IgD-negative memory B cell (primary cell): ENCODE data around the gene PIK3R2. TPM values are rescaled to one million over a fixed set of nuclear protein-coding genes. Genes with fewer than 3 reads are reported as not detected.

Experiments
- H3K27ac Mint-ChIP-seq, 3 donors: one replicate each; pipeline ENCODE4 v1.8.0; 2020 to 2022; ENCODE audit warnings: mild to moderate bottlenecking in 3 of 3, mixed read lengths in 3 of 3, moderate library complexity in 1 of 3
- H3K27me3 Mint-ChIP-seq: one replicate; pipeline ENCODE4 v1.8.0; 2021; ENCODE audit warnings: mixed read lengths
- H3K36me3 Mint-ChIP-seq: one replicate; pipeline ENCODE4 v1.8.0; 2020; ENCODE audit warnings: mild to moderate bottlenecking, mixed read lengths
- H3K4me1 Mint-ChIP-seq, 3 donors: one replicate each; pipeline ENCODE4 v1.8.0; 2020 to 2022; ENCODE audit warnings: mixed read lengths in 3 of 3, mild to moderate bottlenecking in 1 of 3
- H3K4me3 Mint-ChIP-seq, 4 donors: one replicate each; pipeline ENCODE4 v1.8.0; 2020 to 2022; ENCODE audit warnings: mild to moderate bottlenecking in 4 of 4, mixed read lengths in 4 of 4, moderate library complexity in 3 of 4
- H3K9me3 Mint-ChIP-seq, 3 donors: one replicate each; pipeline ENCODE4 v1.8.0; 2020 to 2021; ENCODE audit warnings: mixed read lengths in 3 of 3, mild to moderate bottlenecking in 1 of 3
- polyA plus RNA-seq: library from polyadenylated mRNA; unstranded; fragments of 300-500 nt; fragmentation: Illumina TruSeq; gene quantifications from one replicate; pipeline ENCODE4 v1.2.3, GENCODE V29; 2021

The PIK3R2 gene
- polyA plus RNA-seq, 1 donor from 2014 or later = 2.1 TPM

GRCh38 chr19:18192673-18193387, 39.9 kb downstream of the PIK3R2 start, which contains the start of gene MPV17L2:
MPV17L2 (plus strand) TSS chr19:18193218; CDS start chr19:18193282, 64 bp downstream.
- Mint-ChIP-seq H3K27me3 (no peaks in the 10 kb centered on the region), H3K9me3 (no peaks in the 10 kb centered on the region), H3K27ac (peak within 1 kb of the TSS; percentile 83 to 99 (median 93)), H3K4me1 (peaks cover 14 to 31% (median 25%) of the 10 kb centered on the region in 3 donors), H3K4me3 (peak within 1 kb of the TSS; percentile 85 to 94 (median 94)), H3K36me3 (no peaks in the 10 kb centered on the region)

- H3K27ac Mint-ChIP-seq = peak overlapping the region; percentile 83 to 99 (median 93)
- H3K4me3 Mint-ChIP-seq = peak overlapping the region; percentile 85 to 94 (median 94)
- no peaks in the 10 kb centered on the region for H3K9me3 Mint-ChIP-seq
- H3K27me3 Mint-ChIP-seq = no peaks in the 10 kb centered on the region
- peaks cover 14 to 31% (median 25%) of the 10 kb centered on the region in 3 donors for H3K4me1 Mint-ChIP-seq
- no peaks in the 10 kb centered on the region for H3K36me3 Mint-ChIP-seq
These were observed 40.6 kb downstream of the PIK3R2 start for GRCh38 chr19:18193388-18194180.

- no peaks in the 10 kb centered on the region for H3K9me3 Mint-ChIP-seq
These were observed 41.2 kb downstream of the PIK3R2 start for GRCh38 chr19:18194181-18194530.

GRCh38 chr19:18194554-18195238, 41.7 kb downstream of the PIK3R2 start:
- Mint-ChIP-seq H3K27ac (peak overlapping the region; percentile 6 to 83 (median 80)), H3K27me3 (no peaks in the 10 kb centered on the region), H3K4me1 (peaks cover 14 to 26% (median 23%) of the 10 kb centered on the region in 3 donors), H3K4me3 (peak overlapping the region; percentile 85 to 94 (median 94)), H3K9me3 (no peaks in the 10 kb centered on the region), H3K36me3 (no peaks in the 10 kb centered on the region)

More at GRCh38 chr19:18194181-18194530, 41.2 kb downstream of the PIK3R2 start:
- Mint-ChIP-seq H3K4me3 (peak overlapping the region; percentile 85 to 94 (median 94)), H3K4me1 (peaks cover 14 to 28% (median 23%) of the 10 kb centered on the region in 3 donors), H3K36me3 (no peaks in the 10 kb centered on the region), H3K27me3 (no peaks in the 10 kb centered on the region), H3K27ac (peak overlapping the region in 2 of 3 donors; percentile 6 to 83)

- H3K27ac Mint-ChIP-seq = peak overlapping the region in 2 of 3 donors; percentile 27 to 39
- no peaks in the 10 kb centered on the region for H3K36me3 Mint-ChIP-seq
- peak overlapping the region in 3 of 4 donors; percentile 35 to 68 (median 46) for H3K4me3 Mint-ChIP-seq
- no peaks in the 10 kb centered on the region for H3K27me3 Mint-ChIP-seq
- no peaks in the 10 kb centered on the region for H3K9me3 Mint-ChIP-seq
- H3K4me1 Mint-ChIP-seq = peaks cover 14 to 21% (median 20%) of the 10 kb centered on the region in 3 donors
These were observed 43.5 kb downstream of the PIK3R2 start for GRCh38 chr19:18196511-18196845.

GRCh38 chr19:18197306-18197705, 44.3 kb downstream of the PIK3R2 start:
- peaks cover 9 to 21% (median 17%) of the 10 kb centered on the region in 3 donors for H3K4me1 Mint-ChIP-seq
- H3K36me3 Mint-ChIP-seq = no peaks in the 10 kb centered on the region
- no peaks in the 10 kb centered on the region for H3K27me3 Mint-ChIP-seq
- H3K27ac Mint-ChIP-seq = peak overlapping the region in 1 of 3 donors; percentile 50
- H3K9me3 Mint-ChIP-seq = no peaks in the 10 kb centered on the region
- H3K4me3 Mint-ChIP-seq = no peak overlapping the region

- H3K4me1 Mint-ChIP-seq = peaks cover 13 to 24% (median 19%) of the 10 kb centered on the region in 3 donors
- no peaks in the 10 kb centered on the region for H3K27me3 Mint-ChIP-seq
- H3K36me3 Mint-ChIP-seq = no peaks in the 10 kb centered on the region
- no peaks in the 10 kb centered on the region for H3K9me3 Mint-ChIP-seq
- peak overlapping the region; percentile 56 to 76 (median 57) for H3K27ac Mint-ChIP-seq
- peak overlapping the region in 2 of 4 donors; percentile 59 to 74 for H3K4me3 Mint-ChIP-seq
These were observed 45.0 kb downstream of the PIK3R2 start for GRCh38 chr19:18197941-18198340.

- no peaks in the 10 kb centered on the region for H3K36me3 Mint-ChIP-seq
- no peaks in the 10 kb centered on the region for H3K27me3 Mint-ChIP-seq
- H3K9me3 Mint-ChIP-seq = no peaks in the 10 kb centered on the region
- H3K4me3 Mint-ChIP-seq = peak overlapping the region in 1 of 4 donors; percentile 59
- peak overlapping the region in 2 of 3 donors; percentile 56 to 57 for H3K27ac Mint-ChIP-seq
- peaks cover 13 to 22% (median 21%) of the 10 kb centered on the region in 3 donors for H3K4me1 Mint-ChIP-seq
These were observed 45.4 kb downstream of the PIK3R2 start for GRCh38 chr19:18198374-18198773.

GRCh38 chr19:18202397-18202777, 49.4 kb downstream of the PIK3R2 start:
- Mint-ChIP-seq H3K9me3 (no peaks in the 10 kb centered on the region), H3K36me3 (no peaks in the 10 kb centered on the region), H3K4me1 (peaks cover 10 to 14% (median 11%) of the 10 kb centered on the region in 3 donors), H3K27me3 (no peaks in the 10 kb centered on the region), H3K27ac (peak overlapping the region in 2 of 3 donors; percentile 16 to 79), H3K4me3 (peak overlapping the region; percentile 67 to 93 (median 73))

- peak overlapping the region; percentile 90 to 97 (median 91) for H3K27ac Mint-ChIP-seq
- no peaks in the 10 kb centered on the region for H3K9me3 Mint-ChIP-seq
- H3K27me3 Mint-ChIP-seq = no peaks in the 10 kb centered on the region
- no peaks in the 10 kb centered on the region for H3K36me3 Mint-ChIP-seq
- peaks cover 10 to 14% (median 11%) of the 10 kb centered on the region in 3 donors for H3K4me1 Mint-ChIP-seq
- peak overlapping the region; percentile 93 to 99 (median 95) for H3K4me3 Mint-ChIP-seq
These were observed 49.9 kb downstream of the PIK3R2 start for GRCh38 chr19:18202778-18203407.

GRCh38 chr19:18203408-18203862, 50.5 kb downstream of the PIK3R2 start:
- H3K36me3 Mint-ChIP-seq = no peaks in the 10 kb centered on the region
- H3K27ac Mint-ChIP-seq = peak overlapping the region; percentile 90 to 97 (median 91)
- no peaks in the 10 kb centered on the region for H3K9me3 Mint-ChIP-seq

GRCh38 chr19:18203863-18204393, 51.0 kb downstream of the PIK3R2 start, which contains the start of gene RAB3A:
RAB3A (minus strand) TSS chr19:18204042; CDS start chr19:18202740, 1,302 bp downstream.
- Mint-ChIP-seq H3K36me3 (no peaks in the 10 kb centered on the region), H3K4me1 (peaks cover 10 to 14% (median 13%) of the 10 kb centered on the region in 3 donors), H3K27ac (peak within 1 kb of the TSS; percentile 90 to 97 (median 96)), H3K9me3 (no peaks in the 10 kb centered on the region), H3K27me3 (no peaks in the 10 kb centered on the region), H3K4me3 (peak within 1 kb of the TSS; percentile 93 to 99 (median 95))

More at GRCh38 chr19:18203408-18203862, 50.5 kb downstream of the PIK3R2 start:
- H3K27me3 Mint-ChIP-seq = no peaks in the 10 kb centered on the region
- H3K4me3 Mint-ChIP-seq = peak overlapping the region; percentile 93 to 99 (median 95)
- peaks cover 10 to 14% (median 12%) of the 10 kb centered on the region in 3 donors for H3K4me1 Mint-ChIP-seq

GRCh38 chr19:18204394-18205199, 51.6 kb downstream of the PIK3R2 start:
- no peaks in the 10 kb centered on the region for H3K27me3 Mint-ChIP-seq
- no peaks in the 10 kb centered on the region for H3K36me3 Mint-ChIP-seq
- H3K27ac Mint-ChIP-seq = peak overlapping the region; percentile 90 to 97 (median 96)
- H3K9me3 Mint-ChIP-seq = no peaks in the 10 kb centered on the region
- H3K4me3 Mint-ChIP-seq = peak overlapping the region; percentile 93 to 99 (median 95)
- peaks cover 10 to 14% (median 13%) of the 10 kb centered on the region in 3 donors for H3K4me1 Mint-ChIP-seq
